Panc1 (cell line): Measurements from ENCODE around the gene PDSS1.

Source experiments
- POLR2AphosphoS5 ChIP-seq: IDR thresholded peaks from 2 replicates; pipeline ENCODE4 v1.6.1; 2012; ENCODE audit warnings: mild to moderate bottlenecking, low read depth, low read length, moderate library complexity
- TF ChIP-seq, protein P1 (sequence below): fragments of 450-650 bp; IDR thresholded peaks from 2 replicates; pipeline ENCODE4 v1.5.1; 2017; ENCODE audit warnings: mild to moderate bottlenecking
- TF ChIP-seq, protein P2 (sequence below), 2 experiments: IDR thresholded peaks; 2 replicates each; pipeline ENCODE4 v1.6.1; 2011 to 2012; ENCODE audit warnings: low read depth in 2 of 2, control low read depth in 1 of 2, low read length in 1 of 2, mild to moderate bottlenecking in 1 of 2, moderate library complexity in 1 of 2; ENCODE audit not compliant: insufficient read depth in 1 of 2

DNA sequence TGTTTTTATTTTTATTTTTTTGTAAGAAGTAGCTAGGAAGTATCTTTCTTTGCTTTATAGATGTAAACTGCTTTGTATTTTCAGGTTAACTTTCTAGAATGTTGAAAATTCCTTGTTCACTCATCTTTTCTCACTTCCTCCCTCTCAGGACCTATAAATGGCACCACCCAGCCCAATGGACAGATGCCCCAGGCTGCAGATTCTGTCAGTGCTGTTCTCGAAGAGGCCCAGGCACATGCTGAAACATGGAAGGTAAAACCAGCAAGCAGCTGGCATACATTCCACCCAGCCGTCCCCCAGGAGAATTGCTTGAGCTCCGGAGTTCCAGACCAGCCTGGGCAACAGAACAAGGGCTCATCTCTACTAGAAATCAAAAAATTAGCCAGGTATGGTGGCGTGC lies 47.1 kb upstream of the PDSS1 start:
- TF ChIP-seq, protein P1, sequence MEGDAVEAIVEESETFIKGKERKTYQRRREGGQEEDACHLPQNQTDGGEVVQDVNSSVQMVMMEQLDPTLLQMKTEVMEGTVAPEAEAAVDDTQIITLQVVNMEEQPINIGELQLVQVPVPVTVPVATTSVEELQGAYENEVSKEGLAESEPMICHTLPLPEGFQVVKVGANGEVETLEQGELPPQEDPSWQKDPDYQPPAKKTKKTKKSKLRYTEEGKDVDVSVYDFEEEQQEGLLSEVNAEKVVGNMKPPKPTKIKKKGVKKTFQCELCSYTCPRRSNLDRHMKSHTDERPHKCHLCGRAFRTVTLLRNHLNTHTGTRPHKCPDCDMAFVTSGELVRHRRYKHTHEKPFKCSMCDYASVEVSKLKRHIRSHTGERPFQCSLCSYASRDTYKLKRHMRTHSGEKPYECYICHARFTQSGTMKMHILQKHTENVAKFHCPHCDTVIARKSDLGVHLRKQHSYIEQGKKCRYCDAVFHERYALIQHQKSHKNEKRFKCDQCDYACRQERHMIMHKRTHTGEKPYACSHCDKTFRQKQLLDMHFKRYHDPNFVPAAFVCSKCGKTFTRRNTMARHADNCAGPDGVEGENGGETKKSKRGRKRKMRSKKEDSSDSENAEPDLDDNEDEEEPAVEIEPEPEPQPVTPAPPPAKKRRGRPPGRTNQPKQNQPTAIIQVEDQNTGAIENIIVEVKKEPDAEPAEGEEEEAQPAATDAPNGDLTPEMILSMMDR: no peak
- TF ChIP-seq POLR2AphosphoS5: no peak
- TF ChIP-seq, protein P2, sequence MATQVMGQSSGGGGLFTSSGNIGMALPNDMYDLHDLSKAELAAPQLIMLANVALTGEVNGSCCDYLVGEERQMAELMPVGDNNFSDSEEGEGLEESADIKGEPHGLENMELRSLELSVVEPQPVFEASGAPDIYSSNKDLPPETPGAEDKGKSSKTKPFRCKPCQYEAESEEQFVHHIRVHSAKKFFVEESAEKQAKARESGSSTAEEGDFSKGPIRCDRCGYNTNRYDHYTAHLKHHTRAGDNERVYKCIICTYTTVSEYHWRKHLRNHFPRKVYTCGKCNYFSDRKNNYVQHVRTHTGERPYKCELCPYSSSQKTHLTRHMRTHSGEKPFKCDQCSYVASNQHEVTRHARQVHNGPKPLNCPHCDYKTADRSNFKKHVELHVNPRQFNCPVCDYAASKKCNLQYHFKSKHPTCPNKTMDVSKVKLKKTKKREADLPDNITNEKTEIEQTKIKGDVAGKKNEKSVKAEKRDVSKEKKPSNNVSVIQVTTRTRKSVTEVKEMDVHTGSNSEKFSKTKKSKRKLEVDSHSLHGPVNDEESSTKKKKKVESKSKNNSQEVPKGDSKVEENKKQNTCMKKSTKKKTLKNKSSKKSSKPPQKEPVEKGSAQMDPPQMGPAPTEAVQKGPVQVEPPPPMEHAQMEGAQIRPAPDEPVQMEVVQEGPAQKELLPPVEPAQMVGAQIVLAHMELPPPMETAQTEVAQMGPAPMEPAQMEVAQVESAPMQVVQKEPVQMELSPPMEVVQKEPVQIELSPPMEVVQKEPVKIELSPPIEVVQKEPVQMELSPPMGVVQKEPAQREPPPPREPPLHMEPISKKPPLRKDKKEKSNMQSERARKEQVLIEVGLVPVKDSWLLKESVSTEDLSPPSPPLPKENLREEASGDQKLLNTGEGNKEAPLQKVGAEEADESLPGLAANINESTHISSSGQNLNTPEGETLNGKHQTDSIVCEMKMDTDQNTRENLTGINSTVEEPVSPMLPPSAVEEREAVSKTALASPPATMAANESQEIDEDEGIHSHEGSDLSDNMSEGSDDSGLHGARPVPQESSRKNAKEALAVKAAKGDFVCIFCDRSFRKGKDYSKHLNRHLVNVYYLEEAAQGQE (IDR thresholded peaks at IDR 0.05; ENCODE audit: insufficient read depth in 1 of 2, low read depth in 2 of 2, low read length in 1 of 2): no peak
